T-cell (primary cell): ENCODE measurements around the gene ZNF821. TPM values are rescaled to one million over a fixed set of nuclear protein-coding genes. Genes with fewer than 3 reads are reported as not detected.
"Not testable (repeated sequence)": the region's sequence is repeated elsewhere in the genome, so short reads cannot be mapped to it uniquely, and the experiment has no call there.

ENCODE experiments used
- ATAC-seq, 4 experiments: fragments of 200-7000 bp in 3 of 4; fragments of 150-1000 bp in 1 of 4; cut with Tn5 transposase; replicated peaks in 1 of 4; 1 replicate in 3 of 4; 2 replicates in 1 of 4; pipeline ENCODE4 v1.10.0; 2021; ENCODE audit warnings: moderate library complexity in 3 of 4, mild to moderate bottlenecking in 2 of 4, moderate number of reproducible peaks in 1 of 4
- CTCF ChIA-PET, 2 donors: fragments of 300-600 bp; sonication (Branson Sonifier 250); formaldehyde crosslinking; loops; one replicate each; lab custom pipeline; 2022; ENCODE audit warnings: antibody characterized with exemption in 2 of 2; lab: Charles Lee
- POLR2A ChIA-PET, 2 donors: fragments of 300-600 bp; sonication (Branson Sonifier 250); formaldehyde crosslinking; loops; one replicate each; lab custom pipeline; 2022; ENCODE audit warnings: antibody characterized with exemption in 2 of 2; lab: Charles Lee
- DNase-seq, 35 experiments: peaks; one replicate each; pipeline versions ENCODE4 v3.0.0 to v3.0.0-alpha.2; 2013 to 2023
- H3K27ac ChIP-seq: one replicate; pipeline ENCODE4 v1.5.1; 2013; ENCODE audit warnings: low read length
- H3K27me3 ChIP-seq, 2 experiments: replicated peaks in 1 of 2; 1 replicate in 1 of 2; 2 replicates in 1 of 2; pipeline versions ENCODE4 v1.6.1 to v1.7.0; 2013; ENCODE audit warnings: low read length in 1 of 2, mixed read lengths in 1 of 2; ENCODE audit not compliant: control insufficient read depth in 2 of 2, insufficient read depth in 2 of 2; ENCODE audit errors: extremely low read depth in 1 of 2
- H3K36me3 ChIP-seq, 2 donors: 1 replicate in 1 of 2; 2 replicates in 1 of 2; pipeline versions ENCODE4 v1.6.1 to v1.7.0; 2013; ENCODE audit warnings: low read length in 1 of 2; ENCODE audit not compliant: control insufficient read depth in 2 of 2, insufficient read depth in 1 of 2; ENCODE audit errors: extremely low read depth in 1 of 2
- H3K4me1 ChIP-seq, 2 experiments: 1 replicate in 1 of 2; 2 replicates in 1 of 2; pipeline versions ENCODE4 v1.6.1 to v1.7.0; 2013; ENCODE audit warnings: low read length in 2 of 2, mixed read lengths in 1 of 2; ENCODE audit not compliant: insufficient read depth in 2 of 2, control insufficient read depth in 1 of 2; ENCODE audit errors: extremely low read depth in 1 of 2
- H3K4me3 ChIP-seq, 2 donors: 1 replicate in 1 of 2; 2 replicates in 1 of 2; pipeline versions ENCODE4 v1.5.1 to v1.7.0; 2013; ENCODE audit warnings: mild to moderate bottlenecking in 2 of 2, low read length in 1 of 2, moderate library complexity in 1 of 2; ENCODE audit not compliant: control insufficient read depth in 1 of 2; ENCODE audit errors: extremely low read depth in 1 of 2
- H3K9me3 ChIP-seq: 2 replicates; pipeline ENCODE4 v1.7.0; 2013
- H3K27ac Mint-ChIP-seq, 2 donors: one replicate each; pipeline ENCODE4 v1.8.0; 2020 to 2021; ENCODE audit warnings: mild to moderate bottlenecking in 2 of 2, mixed read lengths in 2 of 2
- H3K27me3 Mint-ChIP-seq, 2 donors: one replicate each; pipeline ENCODE4 v1.8.0; 2021 to 2022; ENCODE audit warnings: mixed read lengths in 2 of 2
- H3K36me3 Mint-ChIP-seq: one replicate; pipeline ENCODE4 v1.8.0; 2021; ENCODE audit warnings: mixed read lengths
- H3K4me1 Mint-ChIP-seq, 3 donors: one replicate each; pipeline ENCODE4 v1.8.0; 2020 to 2022; ENCODE audit warnings: mixed read lengths in 3 of 3, mild to moderate bottlenecking in 1 of 3
- H3K4me3 Mint-ChIP-seq, 3 donors: one replicate each; pipeline ENCODE4 v1.8.0; 2020 to 2022; ENCODE audit warnings: mild to moderate bottlenecking in 3 of 3, mixed read lengths in 3 of 3, moderate library complexity in 3 of 3
- H3K9me3 Mint-ChIP-seq, 3 donors: one replicate each; pipeline ENCODE4 v1.8.0; 2020 to 2022; ENCODE audit warnings: mixed read lengths in 3 of 3
- WGBS: methylation state at CpG from one replicate; pipeline ENCODE4 v1.1.5; 2013; ENCODE audit warnings: missing lambda C conversion rate; ENCODE audit not compliant: insufficient coverage; 5-methylcytosine and 5-hydroxymethylcytosine counted together
- total RNA-seq, 35 experiments: library from RNA in 6 of 35; stranded (reverse) in 6 of 35; fragments of 120-200 nt in 1 of 35; gene quantifications; one replicate each; pipeline versions ENCODE4 v1.2.1 to v1.2.4 and lab custom pipeline; 2013 to 2026

ZNF821 gene
- total RNA-seq, 5 donors from 2014 or later (not counting 1 experiment from before 2014, with no cell fraction given) = 8.0 to 17.9 (median 9.3) TPM

- Mint-ChIP-seq H3K4me1 (peaks cover 43 to 45% (median 44%) of the 10 kb centered on the region in 3 donors), H3K27ac (peak overlapping the region in 1 of 2 donors; percentile 11), H3K9me3 (no peaks in the 10 kb centered on the region), H3K36me3 (peaks cover 19% of the 10 kb centered on the region), H3K4me3 (no peak overlapping the region), H3K27me3 (no peaks in the 10 kb centered on the region)
- no peak for ATAC-seq
- no peaks in the 10 kb centered on the region for H3K27me3 ChIP-seq
- no peak overlapping the region for H3K4me3 ChIP-seq
- WGBS = 71% methylated on average over 4 of the region's 4 CpGs
- H3K9me3 ChIP-seq = no peaks in the 10 kb centered on the region
- peaks cover 0 to 26% of the 10 kb centered on the region in 2 donors for H3K36me3 ChIP-seq
- DNase-seq = no peak
- no peak overlapping the region for H3K27ac ChIP-seq
- ChIA-PET CTCF (interaction anchor here in 1 of 2 donors (0.7 to 1.3 kb wide), 2 partner anchors 8 to 46 kb away, joined by 3 read pairs; no protein-coding TSS in a partner anchor), POLR2A (no interaction called here)
- peaks cover 23 to 31% of the 10 kb centered on the region in 2 experiments for H3K4me1 ChIP-seq
These were observed 5.1 kb downstream of the ZNF821 start for GRCh38 chr16:71878911-71879310.

GRCh38 chr16:71873199-71873598 is 10.8 kb downstream of the ZNF821 start:
- H3K4me3 Mint-ChIP-seq = peak overlapping the region in 2 of 3 donors; percentile 58 to 75
- H3K27ac Mint-ChIP-seq = peak overlapping the region; percentile 81 to 89
- POLR2A ChIA-PET = interaction anchor here in 1 of 2 donors (0.6 kb wide), 1 partner anchor 152 kb away, joined by 6 read pairs; no protein-coding TSS in a partner anchor

GRCh38 chr16:71870818-71871217 is 13.2 kb downstream of the ZNF821 start:
- ChIA-PET POLR2A (no interaction called here), CTCF (interaction anchor here in 1 of 2 donors (1.1 to 2.3 kb wide), 2 partner anchors 9 to 11 kb away, joined by 3 to 7 read pairs; no protein-coding TSS in a partner anchor)
- Histone ChIP-seq H3K36me3 (peaks cover 0 to 26% of the 10 kb centered on the region in 2 donors), H3K4me3 (no peak overlapping the region), H3K27me3 (no peaks in the 10 kb centered on the region), H3K9me3 (no peaks in the 10 kb centered on the region), H3K27ac (no peak overlapping the region), H3K4me1 (peaks cover 6 to 7% of the 10 kb centered on the region in 2 experiments)
- no CpG with 5 or more reads among the region's 2 CpGs for WGBS
- Mint-ChIP-seq H3K4me3 (no peak overlapping the region), H3K4me1 (peaks cover 13 to 27% (median 20%) of the 10 kb centered on the region in 3 donors), H3K27ac (no peak overlapping the region), H3K36me3 (peaks cover 10% of the 10 kb centered on the region), H3K27me3 (no peaks in the 10 kb centered on the region), H3K9me3 (no peaks in the 10 kb centered on the region)
- no peak for ATAC-seq
- no peak for DNase-seq

More at GRCh38 chr16:71873199-71873598, 10.8 kb downstream of the ZNF821 start:
- peaks cover 0 to 24% of the 10 kb centered on the region in 2 donors for H3K36me3 ChIP-seq
- no peak for DNase-seq
- CTCF ChIA-PET = interaction anchor here (0.6 to 1.1 kb wide), 3 partner anchors 9 to 58 kb away, joined by 5 to 10 read pairs (median 5); no protein-coding TSS in a partner anchor
- Mint-ChIP-seq H3K36me3 (peaks cover 12% of the 10 kb centered on the region), H3K27me3 (no peaks in the 10 kb centered on the region), H3K9me3 (no peaks in the 10 kb centered on the region), H3K4me1 (peaks cover 13 to 26% (median 20%) of the 10 kb centered on the region in 3 donors)
- H3K27ac ChIP-seq = no peak overlapping the region
- no peaks in the 10 kb centered on the region for H3K27me3 ChIP-seq
- peak in 1 of 4 experiments; percentile 26 for ATAC-seq
- no peak overlapping the region for H3K4me3 ChIP-seq
- no CpG with 5 or more reads among the region's 4 CpGs for WGBS
- peaks cover 6 to 7% of the 10 kb centered on the region in 2 experiments for H3K4me1 ChIP-seq
- H3K9me3 ChIP-seq = no peaks in the 10 kb centered on the region

GRCh38 chr16:71869089-71869488 is 14.9 kb downstream of the ZNF821 start:
- CTCF ChIA-PET = no interaction called here

GRCh38 chr16:71867939-71868338 is 16.0 kb downstream of the ZNF821 start:
- Histone ChIP-seq H3K27ac (no peak overlapping the region), H3K4me1 (peaks cover 2 to 4% of the 10 kb centered on the region in 2 experiments), H3K9me3 (no peaks in the 10 kb centered on the region), H3K36me3 (peaks cover 0 to 42% of the 10 kb centered on the region in 2 donors), H3K27me3 (no peaks in the 10 kb centered on the region), H3K4me3 (no peak overlapping the region)
- WGBS = 97% methylated on average over 3 of the region's 3 CpGs
- ChIA-PET CTCF (no interaction called here), POLR2A (no interaction called here)
- no peak overlapping the region for H3K27ac Mint-ChIP-seq
- peaks cover 10 to 21% (median 15%) of the 10 kb centered on the region in 3 donors for H3K4me1 Mint-ChIP-seq
- H3K4me3 Mint-ChIP-seq = no peak overlapping the region
- H3K9me3 Mint-ChIP-seq = no peaks in the 10 kb centered on the region
- H3K36me3 Mint-ChIP-seq = peaks cover 30% of the 10 kb centered on the region
- no peak for ATAC-seq
- H3K27me3 Mint-ChIP-seq = no peaks in the 10 kb centered on the region
- no peak for DNase-seq

More at GRCh38 chr16:71869089-71869488, 14.9 kb downstream of the ZNF821 start:
- Histone ChIP-seq H3K27ac (no peak overlapping the region), H3K4me1 (peaks cover 6 to 7% of the 10 kb centered on the region in 2 experiments), H3K36me3 (peaks cover 0 to 33% of the 10 kb centered on the region in 2 donors), H3K9me3 (no peaks in the 10 kb centered on the region), H3K4me3 (no peak overlapping the region), H3K27me3 (no peaks in the 10 kb centered on the region)
- Mint-ChIP-seq H3K9me3 (no peaks in the 10 kb centered on the region), H3K4me1 (peaks cover 13 to 25% (median 20%) of the 10 kb centered on the region in 3 donors), H3K27ac (no peak overlapping the region), H3K4me3 (no peak overlapping the region), H3K36me3 (peaks cover 26% of the 10 kb centered on the region), H3K27me3 (no peaks in the 10 kb centered on the region)
- no peak for ATAC-seq
- POLR2A ChIA-PET = no interaction called here
- DNase-seq = no peak
- WGBS = 100% methylated on average over 1 of the region's 1 CpG

GRCh38 chr16:71867175-71867574 is 16.8 kb downstream of the ZNF821 start:
- no CpG with 5 or more reads among the region's 6 CpGs for WGBS
- H3K9me3 ChIP-seq, H3K27me3 Mint-ChIP-seq, H3K27me3 ChIP-seq, H3K4me3 ChIP-seq, H3K9me3 Mint-ChIP-seq, H3K4me1 ChIP-seq, POLR2A ChIA-PET, H3K27ac ChIP-seq, H3K27ac Mint-ChIP-seq, H3K4me3 Mint-ChIP-seq, DNase-seq, CTCF ChIA-PET, ATAC-seq: not testable (repeated sequence)
- peaks cover 33% of the 10 kb centered on the region for H3K36me3 Mint-ChIP-seq
- H3K36me3 ChIP-seq = peaks cover 0 to 48% of the 10 kb centered on the region in 2 donors
- peaks cover 5 to 15% (median 9%) of the 10 kb centered on the region in 3 donors for H3K4me1 Mint-ChIP-seq
